HG02610 (cell line): ENCODE measurements around the gene MZT2B.
"Not testable (repeated sequence)": the region's sequence is repeated elsewhere in the genome, so short reads cannot be mapped to it uniquely, and the experiment has no call there.

Experiments used
- ATAC-seq: cut with Tn5 transposase; IDR thresholded peaks from one replicate; pipeline ENCODE4 v1.9.1; 2021; ENCODE audit warnings: mild to moderate bottlenecking, moderate library complexity; ENCODE audit not compliant: unreplicated experiment

MZT2B gene

GRCh38 chr2:130202518-130202917 is 20.5 kb downstream of the MZT2B start:
- not testable (repeated sequence) for ATAC-seq

GRCh38 chr2:130203150-130203549 is 21.1 kb downstream of the MZT2B start:
- not testable (repeated sequence) for ATAC-seq

DNA sequence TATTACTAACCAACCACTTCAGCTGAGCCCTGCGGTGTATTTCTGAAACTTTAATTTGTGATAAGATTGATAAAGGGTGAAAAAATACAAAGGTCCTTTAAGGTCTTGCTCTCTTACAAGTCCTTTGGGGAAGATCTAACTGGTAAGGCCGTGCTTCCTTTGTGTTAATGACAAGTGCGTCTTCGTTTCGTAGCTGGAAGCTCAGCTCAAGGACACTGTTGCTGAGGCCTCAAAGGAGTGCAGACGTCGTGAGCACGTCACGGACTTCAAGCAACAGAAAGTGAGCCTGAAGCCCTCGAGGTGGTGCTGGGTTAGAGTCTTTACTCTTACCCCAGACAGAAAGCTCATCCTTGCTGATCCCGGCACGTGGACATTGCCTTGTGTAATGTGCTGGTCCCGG is 25.0 kb downstream of the MZT2B start:
- ATAC-seq = not testable (repeated sequence)

DNA sequence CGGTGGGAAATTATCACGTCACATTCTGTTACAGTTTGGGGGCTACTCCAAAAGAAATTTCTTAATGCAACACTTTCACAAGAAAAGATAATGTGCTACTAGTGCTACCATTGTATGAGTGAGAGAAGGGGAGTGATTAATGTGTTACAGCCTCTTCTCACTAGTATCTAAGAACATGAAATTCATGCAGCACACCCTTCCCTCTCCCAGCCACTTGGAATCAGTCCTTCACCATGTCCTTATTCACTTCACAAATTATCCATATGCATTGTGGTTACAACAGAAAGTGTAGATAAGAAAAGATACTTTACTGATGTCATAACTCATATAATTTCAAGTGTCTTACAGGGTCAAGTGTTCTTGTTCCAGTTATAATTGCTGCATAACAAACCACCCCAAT is 37.1 kb downstream of the MZT2B start:
- ATAC-seq = not testable (repeated sequence)

DNA sequence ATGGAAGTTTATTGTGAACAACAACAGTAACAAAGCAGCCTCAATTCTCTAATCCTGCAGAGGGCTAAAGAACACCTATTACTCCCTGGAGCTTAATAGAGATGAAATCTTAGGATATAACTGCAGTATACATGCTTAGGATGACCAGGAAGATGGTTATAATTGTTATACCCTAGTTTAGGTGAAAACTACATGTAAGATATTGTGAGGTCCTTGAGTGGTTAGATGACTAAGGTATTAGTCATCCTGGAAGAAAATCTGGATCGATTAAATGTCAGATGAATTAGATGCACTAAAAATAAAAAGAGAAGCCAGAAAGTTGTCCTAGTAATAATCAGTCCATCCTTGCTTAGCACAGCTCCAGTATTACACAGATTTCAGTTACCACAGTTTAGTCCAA is 38.4 kb downstream of the MZT2B start:
- ATAC-seq = not testable (repeated sequence)

GRCh38 chr2:130222523-130222922 is 40.5 kb downstream of the MZT2B start:
- peak; percentile 98 for ATAC-seq

DNA sequence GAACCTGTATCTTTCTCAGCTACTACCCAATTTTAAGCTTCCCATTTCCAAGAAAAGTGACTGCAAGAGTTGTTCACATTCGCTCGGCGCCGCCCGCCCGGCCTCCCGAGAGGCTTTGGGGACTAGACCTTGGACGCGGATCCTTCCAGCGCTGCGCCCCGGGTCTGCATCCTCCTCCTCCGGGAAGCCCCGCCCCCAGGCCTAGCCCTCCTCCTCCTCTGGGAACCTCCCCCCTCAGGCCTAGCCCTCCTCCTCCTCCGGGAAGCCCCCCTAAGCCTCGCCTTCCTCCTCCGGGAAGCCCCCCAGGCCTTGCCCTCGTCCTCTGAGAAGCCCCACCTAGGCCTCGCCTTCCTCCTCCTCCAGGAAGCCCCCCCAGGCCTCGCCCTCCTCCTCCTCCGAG is 45.9 kb downstream of the MZT2B start:
- not testable (repeated sequence) for ATAC-seq

GRCh38 chr2:130228467-130229160 is 46.6 kb downstream of the MZT2B start:
- ATAC-seq = not testable (repeated sequence)

DNA sequence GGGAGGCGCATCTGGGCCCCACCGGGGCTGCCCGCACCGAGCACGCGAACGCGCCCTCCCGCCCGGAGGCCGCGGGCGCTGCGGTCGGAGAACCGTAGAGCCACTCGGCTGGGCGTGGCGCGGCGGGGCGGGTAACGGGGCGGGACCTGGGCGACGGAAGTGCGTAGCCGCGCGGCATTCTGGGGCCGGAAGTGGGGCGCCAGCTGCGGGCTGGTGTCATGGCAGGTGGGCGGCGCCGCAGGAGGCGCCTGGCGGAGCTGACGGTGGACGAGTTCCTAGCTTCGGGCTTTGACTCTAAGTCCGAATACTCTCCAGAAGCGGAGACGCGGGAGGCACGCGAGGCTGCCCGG is 47.1 kb downstream of the MZT2B start:
- not testable (repeated sequence) for ATAC-seq

- not testable (repeated sequence) for ATAC-seq
Observed at GRCh38 chr2:130230376-130230775, 48.3 kb downstream of the MZT2B start.

- not testable (repeated sequence) for ATAC-seq
Observed at GRCh38 chr2:130230907-130231306, 48.8 kb downstream of the MZT2B start.

DNA sequence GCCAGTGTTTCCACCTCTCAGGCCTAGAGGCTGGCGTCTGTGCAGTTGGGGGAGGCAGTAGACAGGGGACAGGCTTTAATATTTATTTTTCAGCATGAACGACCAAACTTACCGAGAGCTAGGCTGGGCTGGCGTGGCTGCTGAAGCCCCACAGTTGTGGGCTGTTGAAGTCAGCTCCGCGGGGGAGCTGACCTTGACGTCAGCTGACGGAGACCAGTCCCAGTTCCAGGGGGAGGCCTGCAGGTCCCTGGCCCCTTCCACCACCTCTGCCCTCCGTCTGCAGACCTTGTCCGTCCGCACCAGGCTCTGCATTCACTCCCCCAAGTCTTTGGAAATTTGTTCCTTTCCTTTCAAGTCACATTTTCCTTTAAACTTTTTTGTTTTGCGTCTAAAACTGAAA is 49.6 kb downstream of the MZT2B start:
- no peak for ATAC-seq

- not testable (repeated sequence) for ATAC-seq
Observed at GRCh38 chr2:130233066-130233465, 51.0 kb downstream of the MZT2B start.

- ATAC-seq = not testable (repeated sequence)
Observed at GRCh38 chr2:130239581-130239980, 57.5 kb downstream of the MZT2B start.
